GM19239 (cell line): ENCODE measurements around the gene CCDC190.
A peak's percentile ranks its signal among the peaks of the same experiment; 100 is the strongest.
"Not testable (repeated sequence)": the region's sequence is repeated elsewhere in the genome, so short reads cannot be mapped to it uniquely, and the experiment has no call there.

Source experiments
- DNase-seq: peaks from one replicate; pipeline ENCODE4 v3.0.0; 2011; ENCODE audit warnings: low spot score; ENCODE audit not compliant: insufficient read length
- FAIRE-seq: peaks from 2 replicates; lab custom pipeline; 2011; peaks lifted over from hg19 to GRCh38; lab: Jason Lieb, UNC

The CCDC190 gene

GRCh38 chr1:162840250-162840839 is 20.6 kb downstream of the CCDC190 start:
- DNase-seq (no peak), FAIRE-seq (no peak)

GRCh38 chr1:162838863-162839262 is 22.1 kb downstream of the CCDC190 start:
- no peak for DNase-seq
- no peak for FAIRE-seq

- FAIRE-seq = peak; percentile 72
- DNase-seq = peak; percentile 12
These were observed 25.6 kb downstream of the CCDC190 start for GRCh38 chr1:162835157-162835899.

- DNase-seq (no peak), FAIRE-seq (no peak)
These were observed 28.5 kb downstream of the CCDC190 start for GRCh38 chr1:162832470-162832869.

GRCh38 chr1:162829268-162829667 is 31.7 kb downstream of the CCDC190 start:
- DNase-seq (no peak), FAIRE-seq (no peak)

- no peak for DNase-seq
- FAIRE-seq = no peak
These were observed 37.0 kb downstream of the CCDC190 start for GRCh38 chr1:162823771-162824525.

DNA sequence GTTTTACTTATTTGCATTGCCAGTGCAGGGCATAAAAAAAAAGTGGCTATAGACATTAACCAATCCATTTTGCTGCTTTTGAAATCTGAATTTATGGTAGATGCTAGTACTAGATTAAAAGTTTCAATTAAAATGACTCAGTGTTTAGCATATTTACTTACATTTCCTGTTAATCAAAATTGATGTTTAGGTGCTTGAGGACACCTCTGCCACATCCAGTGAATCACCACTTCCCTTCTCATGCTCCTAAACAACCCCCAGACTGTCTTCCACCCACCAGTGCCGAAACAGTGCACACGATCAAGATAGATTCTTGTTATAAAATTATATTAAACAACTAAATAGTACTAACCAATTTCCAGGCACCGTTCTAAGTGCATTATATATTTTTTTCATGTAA is 37.7 kb downstream of the CCDC190 start:
- FAIRE-seq = no peak

DNA sequence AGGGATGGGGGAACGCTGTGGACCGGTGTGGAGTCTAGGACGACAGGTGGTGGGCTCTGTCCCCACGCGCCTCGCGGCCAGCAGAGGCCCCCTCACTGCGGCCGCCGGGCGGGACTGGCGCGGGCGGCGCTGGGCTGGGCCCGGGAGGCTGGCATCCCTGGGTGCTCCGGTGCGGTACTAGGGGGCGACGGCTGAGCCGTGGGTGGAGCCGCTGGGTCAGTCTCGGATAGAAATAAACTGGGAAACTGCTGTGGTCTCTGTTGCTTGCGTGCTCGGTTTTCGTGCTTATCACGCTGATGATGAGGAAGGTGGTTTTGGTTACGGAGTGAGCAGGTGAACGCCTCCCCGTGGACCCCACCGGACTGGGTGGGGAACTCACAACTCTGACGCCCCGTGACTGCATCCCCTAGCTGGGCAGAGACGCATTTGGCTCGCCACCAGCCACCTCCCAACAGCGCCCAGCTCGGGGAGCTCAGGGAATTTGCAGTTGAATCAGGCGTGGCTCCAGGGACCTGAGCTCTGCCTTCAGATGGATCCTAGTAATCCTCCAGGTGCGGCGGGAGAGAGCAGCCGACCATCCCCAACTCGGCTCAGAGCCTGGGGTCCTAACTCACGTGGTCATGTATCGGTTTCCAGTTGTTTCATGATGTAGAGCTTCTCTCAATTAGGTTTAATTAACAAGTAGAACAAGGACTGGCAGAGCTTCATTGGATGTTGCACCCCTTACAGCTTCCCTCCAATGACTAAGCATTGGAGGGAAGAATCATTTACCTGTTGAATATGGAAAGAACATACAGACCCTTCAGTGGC is 38.4 kb downstream of the CCDC190 start:
- no peak for DNase-seq

More for the DNA sequence above, 37.7 kb downstream of the CCDC190 start:
- DNase-seq = no peak

DNA sequence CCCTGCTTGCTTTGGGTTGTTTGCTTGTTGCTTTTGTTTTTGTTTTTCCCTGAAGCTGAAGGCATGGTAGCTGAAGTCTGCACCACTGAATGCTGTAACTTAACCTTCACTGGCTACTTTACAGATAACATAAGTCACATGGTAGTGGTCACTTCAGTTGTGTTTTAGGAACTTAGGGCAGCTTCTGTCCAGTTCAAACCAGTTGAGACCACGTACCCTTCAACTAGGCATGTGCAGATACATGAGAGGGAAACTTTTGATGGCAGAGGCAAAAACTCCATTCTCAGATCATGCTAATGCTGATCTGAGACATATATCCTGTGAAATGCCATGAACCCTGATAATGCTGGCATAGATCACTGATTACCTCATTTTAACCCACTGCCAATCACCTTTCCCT is 42.3 kb downstream of the CCDC190 start:
- not testable (repeated sequence) for DNase-seq, FAIRE-seq

More for the DNA sequence above, 38.4 kb downstream of the CCDC190 start:
- FAIRE-seq = no peak

- FAIRE-seq, DNase-seq: not testable (repeated sequence)
These were observed 42.8 kb downstream of the CCDC190 start for GRCh38 chr1:162818136-162818535.

GRCh38 chr1:162812357-162812756 is 48.6 kb downstream of the CCDC190 start:
- not testable (repeated sequence) for DNase-seq, FAIRE-seq

GRCh38 chr1:162807503-162807902 is 53.5 kb downstream of the CCDC190 start:
- DNase-seq, FAIRE-seq: not testable (repeated sequence)
